ENCODE results near the gene FCHSD1.

FCHSD1 gene

DNA sequence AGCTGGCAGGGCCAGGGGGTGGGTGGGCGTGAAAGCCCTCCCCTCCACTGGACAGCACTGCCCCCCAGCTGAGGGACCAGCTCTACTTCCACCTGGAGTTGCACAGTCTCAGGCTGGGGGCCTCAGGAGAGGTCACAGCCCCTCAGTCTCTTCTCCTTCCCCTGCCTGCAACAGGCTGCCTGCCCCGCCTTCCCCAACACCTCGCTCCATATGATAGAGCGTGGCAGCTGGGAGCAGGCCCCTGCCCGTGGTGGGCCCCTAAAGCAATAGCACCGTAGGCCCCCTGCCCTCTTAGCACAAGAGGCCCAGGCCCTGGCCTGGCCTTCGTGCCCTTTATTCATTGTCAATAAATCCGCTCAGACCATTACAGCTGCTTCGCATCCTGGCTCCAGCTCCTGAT lies 10.5 kb downstream of the FCHSD1 start:
- DNase-seq: no peak

DNA sequence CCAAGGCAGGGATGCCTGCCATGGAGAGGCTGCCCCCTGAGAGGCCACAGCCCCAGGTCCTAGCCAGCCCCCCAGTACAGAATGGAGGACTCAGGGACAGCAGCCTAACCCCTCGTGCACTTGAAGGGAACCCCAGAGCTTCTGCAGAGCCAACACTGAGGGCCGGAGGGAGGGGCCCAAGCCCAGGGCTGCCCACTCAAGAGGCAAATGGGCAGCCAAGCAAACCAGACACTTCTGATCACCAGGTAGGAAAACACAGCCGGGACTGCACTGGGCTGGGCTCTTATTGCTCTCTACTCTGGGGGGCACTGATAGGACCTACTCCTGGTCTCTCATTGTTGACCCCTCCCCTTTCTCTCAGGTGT lies 11.2 kb downstream of the FCHSD1 start:
- DNase-seq: no peak

DNA sequence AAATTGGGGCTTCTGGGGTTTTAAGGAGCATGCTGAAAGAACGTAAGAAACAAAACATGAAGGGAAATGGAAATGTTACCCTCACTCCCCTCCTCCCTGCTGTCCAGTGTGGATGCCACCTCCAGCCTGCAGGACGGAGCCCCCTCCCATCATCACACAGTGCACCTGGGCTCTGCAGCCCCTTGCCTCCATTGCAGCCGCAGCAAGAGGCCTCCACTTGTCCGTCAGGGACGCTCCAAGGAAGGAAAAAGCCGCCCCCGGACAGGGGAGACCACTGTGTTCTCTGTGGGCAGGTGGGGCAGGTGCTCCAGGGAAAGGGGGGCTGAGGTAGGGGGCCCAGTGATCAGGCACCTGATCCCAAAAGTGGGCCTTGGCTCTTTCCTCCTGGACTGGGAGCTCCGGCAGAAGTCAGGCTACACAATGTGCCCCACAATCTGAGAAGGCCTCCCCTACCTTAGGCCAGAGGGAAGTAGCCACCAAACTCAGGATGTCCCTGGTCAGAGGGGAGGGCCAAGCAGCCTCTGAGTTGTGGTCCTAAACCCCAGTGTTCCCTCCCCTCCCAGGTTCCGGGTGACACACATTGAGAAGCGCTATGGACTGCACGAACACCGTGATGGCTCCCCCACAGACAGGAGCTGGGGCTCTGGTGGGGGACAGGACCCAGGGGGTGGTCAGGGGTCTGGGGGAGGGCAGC lies 11.7 kb downstream of the FCHSD1 start:
- no peak for DNase-seq

DNA sequence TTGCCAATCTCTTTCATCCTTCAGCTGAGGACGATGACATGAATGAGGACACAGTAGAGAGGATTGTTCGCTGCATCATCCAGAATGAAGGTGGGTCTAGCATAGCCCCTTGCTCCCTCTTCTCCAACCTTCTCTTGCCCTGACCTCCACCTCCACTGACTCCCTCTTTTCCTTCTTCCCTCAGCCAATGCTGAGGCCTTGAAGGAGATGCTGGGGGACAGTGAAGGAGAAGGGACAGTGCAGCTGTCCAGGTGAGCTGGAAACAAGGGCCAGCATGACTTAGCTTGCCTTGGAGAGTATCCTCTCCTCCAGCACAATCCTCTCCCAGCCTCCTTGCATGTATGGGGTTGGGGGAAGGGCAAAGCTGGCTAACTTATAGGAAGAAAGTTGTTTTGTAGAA lies 12.4 kb downstream of the FCHSD1 start:
- no peak for DNase-seq

DNA sequence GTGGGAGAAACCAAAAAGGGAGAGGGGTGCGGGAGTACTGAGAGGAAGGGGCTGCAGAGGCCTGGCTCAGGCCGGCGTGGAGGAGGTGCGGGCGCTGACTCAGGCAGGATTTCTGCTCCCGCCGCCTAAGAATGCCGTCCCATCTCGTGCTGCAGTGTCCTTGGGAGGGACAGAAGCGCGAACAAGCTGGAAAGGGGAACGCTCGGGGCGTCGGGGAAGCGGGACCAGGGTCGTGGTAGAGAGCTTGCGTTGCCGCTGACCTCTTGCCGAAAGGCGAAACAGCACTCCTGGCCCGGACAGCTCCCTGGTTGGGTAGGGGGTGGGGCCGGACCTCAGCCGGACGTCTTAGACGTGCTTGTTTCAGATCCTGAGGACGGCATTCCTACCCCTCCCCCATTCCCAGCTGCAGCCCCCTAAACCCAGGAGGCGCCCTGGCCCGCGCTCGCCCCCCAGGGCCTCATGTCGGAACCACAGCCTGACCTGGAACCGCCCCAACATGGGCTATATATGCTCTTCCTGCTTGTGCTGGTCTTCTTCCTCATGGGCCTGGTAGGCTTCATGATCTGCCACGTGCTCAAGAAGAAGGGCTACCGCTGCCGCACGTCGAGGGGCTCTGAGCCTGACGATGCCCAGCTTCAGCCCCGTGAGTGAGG lies 13.3 kb downstream of the FCHSD1 start:
- no peak for DNase-seq

DNA sequence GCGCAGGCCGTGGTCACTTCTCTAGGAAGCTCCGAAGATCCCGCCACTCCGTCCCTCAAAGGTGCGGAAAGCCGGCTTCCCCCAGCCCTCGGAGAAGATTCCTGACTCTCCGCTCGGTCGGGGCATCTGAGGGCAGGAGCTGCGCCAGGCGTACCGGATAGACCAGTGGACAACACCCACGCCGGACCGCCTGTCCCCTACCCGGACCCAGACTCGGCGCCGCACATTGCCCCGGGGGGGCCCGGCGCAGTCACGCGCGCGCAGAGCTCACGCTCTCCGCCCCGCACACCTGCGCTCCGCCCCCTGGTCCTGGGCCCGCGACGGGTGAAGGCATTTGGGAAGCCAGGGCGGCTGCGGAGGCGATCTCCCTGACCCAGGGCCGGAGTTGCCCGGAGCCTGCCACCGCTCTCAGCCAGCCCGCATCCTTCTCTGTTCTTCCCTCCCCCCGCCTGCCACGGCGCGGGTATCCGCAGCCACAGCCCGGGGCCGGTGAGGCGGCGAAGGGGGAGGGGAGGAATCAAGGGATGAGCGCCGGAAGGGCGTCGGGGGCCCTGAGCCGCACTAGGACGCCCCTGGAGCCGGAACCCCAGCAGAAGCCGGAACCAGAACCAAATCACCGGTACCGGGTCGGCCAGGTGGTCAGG lies 14.0 kb downstream of the FCHSD1 start:
- DNase-seq: no peak

DNA sequence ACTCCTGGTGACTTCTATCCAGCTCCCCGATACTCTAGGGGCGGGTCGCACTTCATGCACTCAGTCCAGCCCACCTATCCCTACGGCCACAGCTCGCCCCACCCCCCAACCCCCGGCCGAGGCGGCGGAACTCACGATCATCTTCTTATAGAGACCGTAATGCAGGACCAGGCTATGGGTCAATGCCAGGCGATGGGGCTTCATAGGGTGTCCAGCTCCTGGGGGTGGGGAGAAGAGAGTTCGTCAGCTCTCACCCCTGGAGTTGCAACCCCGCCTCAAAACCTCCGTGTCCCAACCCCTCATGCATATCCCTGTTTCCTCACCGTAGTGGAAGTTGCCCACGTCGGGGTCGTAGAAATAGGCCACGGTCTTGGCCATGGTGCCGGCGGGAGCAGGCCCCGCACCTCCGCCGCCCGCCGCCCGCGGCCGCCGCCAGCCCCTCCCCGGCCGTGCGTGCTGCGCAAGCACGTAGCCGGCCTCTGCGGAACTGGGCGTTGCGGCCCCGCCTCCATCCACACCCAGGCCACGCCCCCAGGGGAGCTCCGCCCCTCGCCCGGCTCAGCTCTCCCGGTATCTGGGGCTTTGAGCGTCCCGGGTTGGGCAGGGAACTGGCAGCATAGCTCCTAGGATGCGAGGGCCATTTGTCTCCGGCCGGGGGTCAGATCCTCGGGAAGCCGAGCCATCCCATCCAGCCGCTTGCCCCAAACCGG lies 14.7 kb downstream of the FCHSD1 start, which contains the start of the genes HDAC3 and RELL2:
HDAC3 (minus strand) TSS at position 437 of the 710 bp plus-strand sequence; CDS start at position 378, 59 bp downstream.
RELL2 (plus strand) TSS at position 585 of the 710 bp plus-strand sequence. CDS start 1,229 bp downstream, outside the sequence.
- DNase-seq: peak; percentile 64

DNA sequence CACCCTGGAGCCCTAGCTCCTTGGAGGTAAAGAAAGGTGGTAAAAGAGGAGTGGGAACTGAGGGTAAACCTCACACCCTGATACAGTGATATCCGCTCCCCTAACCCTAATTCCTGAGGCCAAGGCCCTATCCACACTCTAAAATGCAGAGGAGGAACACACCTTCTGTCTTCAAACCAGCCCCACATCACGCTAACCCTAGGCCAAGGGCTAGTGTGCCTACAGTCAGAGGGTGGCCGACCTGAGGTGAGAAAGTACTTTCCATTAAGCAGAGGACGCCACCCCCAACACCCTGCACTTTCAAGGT lies 15.2 kb downstream of the FCHSD1 start:
- no peak for DNase-seq

DNA sequence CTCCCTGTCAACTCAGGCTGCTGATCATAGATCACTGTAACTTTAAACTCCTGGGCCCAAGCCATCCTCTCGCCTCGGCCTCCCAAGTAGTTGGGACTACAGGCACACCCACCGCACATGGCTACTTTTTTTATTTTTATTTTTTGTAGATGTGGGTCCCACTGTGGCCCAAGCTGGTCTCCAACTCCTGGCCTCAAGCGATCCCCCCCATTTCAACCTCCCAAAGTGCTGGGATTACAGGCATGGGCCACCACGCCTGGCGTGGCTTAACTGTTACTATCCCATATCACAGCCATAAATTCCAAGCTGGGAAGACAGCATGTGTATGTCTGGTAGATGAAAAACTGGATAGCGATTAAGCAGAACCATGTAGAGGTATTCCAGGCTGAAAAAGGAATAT lies 15.6 kb downstream of the FCHSD1 start:
- DNase-seq: no peak

DNA sequence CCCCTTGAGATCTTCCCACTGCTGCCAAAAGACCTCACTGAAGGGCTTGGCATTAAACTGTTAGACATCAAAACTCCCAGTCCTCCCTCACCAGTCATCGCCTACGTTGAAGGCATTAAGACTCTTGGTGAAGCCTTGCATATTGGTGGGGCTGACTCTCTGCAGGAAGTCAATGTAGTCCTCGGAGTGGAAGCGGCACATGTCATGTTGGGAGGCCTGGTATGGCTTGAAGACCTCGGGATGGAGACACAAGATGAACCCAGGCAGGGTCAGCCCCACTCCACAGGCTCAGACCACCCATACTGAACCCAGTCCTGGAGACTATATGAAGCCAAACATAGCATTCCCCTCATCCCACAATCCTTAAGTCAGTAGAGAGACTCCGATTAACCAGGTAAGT lies 16.5 kb downstream of the FCHSD1 start:
- DNase-seq: no peak

DNA sequence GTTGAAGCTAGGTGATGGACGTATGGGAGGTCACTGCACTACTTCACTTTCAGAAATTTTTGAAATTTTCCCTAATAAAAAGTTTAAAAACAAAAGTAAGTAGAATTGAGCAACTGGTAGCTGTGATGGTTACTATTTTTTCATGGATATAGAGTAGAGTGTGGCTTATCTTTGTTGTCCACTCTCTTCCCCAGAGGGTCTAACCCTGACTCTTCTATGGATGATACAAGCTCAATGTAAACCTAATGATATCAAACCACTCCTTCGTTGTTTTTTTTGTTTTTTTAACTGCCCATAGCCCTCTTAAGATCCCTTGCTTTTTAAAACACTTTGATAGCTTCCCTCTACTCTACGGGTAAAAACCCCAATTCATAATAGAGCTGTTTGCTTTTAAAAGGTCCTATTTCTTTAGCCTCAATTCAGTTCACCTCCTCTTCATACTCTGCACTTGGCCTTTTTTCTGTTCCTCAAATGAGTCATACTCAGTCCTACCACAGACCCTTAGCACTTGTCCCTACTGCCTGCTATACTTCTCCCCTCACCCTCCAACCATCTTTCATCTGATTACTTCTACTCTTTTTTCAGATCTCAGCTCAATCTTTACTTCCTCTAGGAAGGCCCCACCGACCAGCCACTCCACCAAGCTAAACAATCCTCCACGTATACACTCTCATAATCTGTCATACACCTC lies 17.2 kb downstream of the FCHSD1 start:
- DNase-seq: no peak

DNA sequence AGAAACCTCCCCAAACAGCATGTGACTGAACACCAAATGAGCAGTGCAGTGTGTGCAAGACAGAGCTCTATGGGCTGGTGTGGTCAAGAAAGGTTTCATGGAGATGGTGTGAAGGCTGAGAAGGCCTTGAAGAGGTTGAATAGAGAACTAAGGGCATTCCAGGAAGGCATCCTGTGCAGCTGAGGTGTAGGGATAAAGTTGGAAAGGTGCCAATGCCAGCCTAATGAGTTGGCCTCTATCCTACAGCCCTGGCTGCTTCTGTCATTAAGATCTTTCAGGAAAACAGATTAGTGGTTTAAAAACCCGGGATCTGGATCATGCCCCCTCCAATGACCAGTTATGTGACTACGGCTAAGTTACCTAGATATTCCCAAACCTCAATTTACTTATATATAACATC lies 18.6 kb downstream of the FCHSD1 start:
- DNase-seq: no peak

DNA sequence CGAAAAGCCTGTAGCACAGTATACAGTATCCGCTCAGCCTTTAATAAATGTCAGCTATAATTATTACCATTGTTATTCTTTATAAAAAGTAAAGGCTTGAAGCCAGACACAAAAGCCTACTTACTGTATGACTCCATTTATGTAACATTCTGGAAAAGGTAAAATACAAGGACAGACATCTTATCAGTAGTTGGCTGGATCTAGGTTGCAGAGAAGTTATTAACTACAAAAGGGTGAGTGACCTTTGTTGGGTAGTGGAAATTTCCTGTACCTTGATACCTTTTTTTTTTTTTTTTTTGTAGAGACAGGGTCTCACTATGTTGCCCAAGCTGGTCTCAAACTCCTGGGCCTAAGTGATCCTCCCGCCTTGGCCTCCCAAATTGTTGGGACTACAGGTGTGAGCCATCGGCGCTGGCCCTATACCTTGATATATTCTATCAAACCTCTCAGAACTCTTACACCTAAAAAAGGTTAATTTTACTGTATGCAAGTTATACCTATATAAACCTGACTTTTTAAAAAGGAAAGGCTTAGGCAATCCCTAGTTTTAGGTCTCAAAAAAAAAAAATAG lies 20.6 kb downstream of the FCHSD1 start:
- no peak for DNase-seq

DNA sequence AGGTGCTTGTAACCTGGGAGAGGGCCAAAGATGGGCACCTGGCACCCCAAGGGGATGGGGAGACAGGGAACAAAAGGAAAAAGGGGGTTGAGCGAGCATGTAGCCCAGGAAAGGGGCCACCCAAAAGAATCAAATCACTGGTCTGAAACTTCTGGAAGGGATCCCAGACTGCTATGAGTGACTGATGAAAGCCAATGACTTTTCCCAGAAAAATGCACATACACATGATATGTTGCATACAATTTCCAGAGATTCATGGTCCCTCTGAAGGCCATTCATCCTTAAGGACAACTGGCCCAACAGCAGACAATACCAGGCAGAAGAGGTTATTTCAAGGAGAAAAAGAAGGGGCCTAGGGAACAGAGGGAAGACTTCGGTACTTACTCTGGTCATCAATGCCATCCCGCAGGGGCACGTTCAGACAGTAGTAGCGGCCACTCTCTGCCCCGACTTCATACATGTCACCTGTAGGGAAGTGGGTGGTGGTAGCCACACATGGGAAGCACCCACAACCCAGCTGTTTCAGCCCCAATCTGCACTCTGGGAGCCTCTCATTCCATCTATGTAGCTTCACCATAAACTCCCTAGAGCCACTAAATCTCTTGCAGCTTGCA lies 22.9 kb downstream of the FCHSD1 start:
- no peak for DNase-seq

DNA sequence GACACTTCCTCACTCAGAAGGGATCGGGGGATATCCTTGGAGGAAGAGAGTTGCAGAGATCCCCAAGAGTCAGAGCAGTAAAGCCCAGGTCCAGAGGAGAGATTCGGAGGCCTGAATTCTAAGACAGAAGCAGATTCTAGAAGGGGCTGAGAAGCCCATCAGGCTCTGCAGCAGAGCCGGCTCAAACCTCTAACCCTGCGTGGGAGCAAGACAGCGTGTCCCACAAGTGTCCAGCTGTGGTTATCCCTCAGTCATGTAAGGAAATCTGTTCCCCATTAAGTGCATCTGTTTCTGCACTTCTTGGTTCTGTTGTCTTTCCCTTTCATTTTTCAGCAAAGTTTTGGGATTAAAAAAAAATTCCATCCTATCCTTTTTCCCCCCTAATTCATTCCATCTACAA lies 27.6 kb downstream of the FCHSD1 start:
- no peak for DNase-seq

DNA sequence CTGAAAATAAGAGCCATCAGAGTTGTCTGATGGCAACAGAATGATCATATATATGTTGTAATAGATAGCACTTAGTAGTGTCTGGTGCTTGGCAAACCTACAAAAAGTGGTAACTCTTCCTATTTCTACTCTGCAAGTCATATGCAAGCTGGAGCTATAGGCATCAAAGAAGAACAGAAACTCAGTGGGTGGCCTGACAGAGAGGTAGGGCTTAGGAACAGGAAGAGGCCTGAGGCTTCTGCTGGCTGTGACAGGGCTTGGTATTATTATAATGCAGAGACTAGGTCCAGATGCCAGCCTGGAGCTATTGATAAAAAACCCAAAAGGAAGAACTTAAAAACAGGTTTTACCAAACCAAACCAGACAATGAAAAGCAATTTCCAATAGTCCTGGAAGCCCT lies 28.0 kb downstream of the FCHSD1 start:
- DNase-seq: no peak

DNA sequence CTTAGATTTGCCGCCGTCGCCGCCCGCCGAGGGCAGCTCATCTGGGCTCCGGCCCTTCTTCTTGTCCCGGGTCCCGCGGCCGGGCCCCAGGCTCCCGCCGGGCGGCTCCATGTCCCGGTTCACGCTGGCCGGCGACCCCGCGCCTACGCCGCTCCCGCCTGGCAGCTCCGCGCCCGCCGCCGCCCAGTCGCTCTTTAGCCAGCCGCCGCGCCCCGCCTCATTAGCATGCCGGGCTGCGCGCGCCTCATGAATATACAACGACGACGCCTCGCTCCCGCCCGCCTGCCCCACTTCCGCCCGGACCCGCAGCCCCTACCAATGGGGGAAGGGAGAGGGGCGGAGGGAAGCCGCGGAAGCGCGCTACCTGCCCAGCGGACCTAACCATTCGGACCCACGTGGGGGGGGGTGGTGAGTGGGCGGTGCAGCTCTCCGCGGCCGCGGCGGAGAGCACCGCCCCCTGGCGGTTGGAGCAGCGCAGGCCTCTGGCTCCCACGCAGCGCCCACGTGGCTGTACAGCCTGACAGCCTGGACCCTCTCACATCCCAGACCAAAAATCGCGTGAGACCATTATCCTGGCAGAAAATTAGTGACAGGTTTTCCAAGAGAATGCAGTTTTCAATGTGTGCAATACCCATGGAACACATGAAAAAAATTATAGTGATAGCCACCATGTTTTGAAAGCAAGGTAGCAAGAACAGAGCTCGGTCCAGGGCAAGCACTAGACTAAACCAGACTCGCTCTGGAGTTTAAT lies 32.2 kb downstream of the FCHSD1 start, which contains the start of gene DIAPH1:
DIAPH1 (minus strand) TSS at position 197 of the 751 bp plus-strand sequence; CDS start at position 111, 86 bp downstream.
- peak; percentile 91 for DNase-seq

DNA sequence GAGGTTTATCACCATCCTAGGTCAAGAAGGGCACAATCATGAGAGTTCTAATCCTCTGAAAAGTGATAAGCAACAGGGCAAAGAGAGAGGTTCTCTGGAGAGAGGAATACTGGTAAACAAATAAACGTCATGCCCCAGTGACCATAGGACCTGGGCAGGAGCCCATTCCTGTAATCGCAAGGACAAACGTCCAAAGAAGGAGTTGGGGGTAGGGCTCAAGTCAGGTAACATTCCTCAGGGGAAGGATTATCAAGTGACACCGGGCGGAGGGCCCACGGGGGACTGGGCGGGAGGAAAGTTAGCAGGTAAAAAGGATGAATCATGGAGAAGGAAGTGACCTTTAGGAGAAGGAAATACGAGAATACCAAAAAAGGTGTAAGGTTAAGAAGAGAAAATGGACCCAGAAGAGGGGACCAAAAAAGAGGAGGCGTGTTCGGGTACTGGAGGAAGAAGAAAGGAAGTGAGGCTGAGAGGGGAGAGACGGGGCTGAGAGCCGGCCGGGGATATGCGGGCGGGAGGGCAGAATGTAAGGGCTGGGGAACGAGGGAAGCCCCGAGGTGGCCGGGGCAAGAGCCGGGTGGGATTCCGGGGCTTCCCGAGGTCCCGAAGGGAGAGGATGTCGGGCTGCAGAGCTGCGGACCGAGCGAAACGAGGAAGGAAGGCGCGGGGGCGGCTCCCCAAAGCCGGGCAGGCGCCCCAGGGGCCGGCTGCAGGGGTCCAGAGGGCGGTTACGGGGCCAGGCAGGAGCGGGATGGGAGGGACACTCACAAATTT lies 33.0 kb downstream of the FCHSD1 start:
- no peak for DNase-seq

DNA sequence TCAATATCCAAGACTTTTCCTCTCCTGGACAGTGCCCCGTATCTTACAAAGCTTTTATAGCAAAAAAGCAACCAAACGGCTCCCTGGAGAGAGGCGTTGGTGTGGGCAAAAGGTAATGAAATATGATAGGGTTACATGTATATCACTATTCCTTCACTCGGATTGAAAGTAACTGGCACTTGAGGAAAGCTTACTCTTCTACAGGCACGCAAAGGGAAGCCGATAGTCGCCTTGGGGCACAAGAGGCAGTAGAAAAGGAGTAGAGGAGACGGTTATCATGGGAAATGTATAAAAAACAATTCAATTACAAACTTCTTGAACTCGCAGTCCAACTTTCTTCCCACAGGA lies 33.6 kb downstream of the FCHSD1 start:
- no peak for DNase-seq

DNA sequence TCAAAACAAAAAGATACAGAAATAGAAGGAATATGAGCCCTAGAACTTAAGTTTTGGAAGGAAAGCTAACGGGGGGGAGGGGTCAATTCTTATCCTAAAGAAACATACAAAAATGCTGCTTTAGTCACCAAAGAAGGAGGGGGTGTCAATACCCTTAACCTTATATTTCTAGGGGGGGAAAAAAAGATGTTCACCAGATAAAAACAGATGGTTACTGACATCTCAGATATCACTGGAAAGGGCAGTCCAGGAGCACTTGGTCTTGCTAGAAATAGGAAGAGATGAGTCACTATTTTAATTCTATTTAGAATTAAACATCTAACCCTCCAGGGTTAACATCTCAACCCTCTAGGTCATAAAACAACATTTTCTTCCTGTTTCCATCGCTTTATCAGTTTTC lies 34.1 kb downstream of the FCHSD1 start:
- no peak for DNase-seq
